Stimulated activated CD4-positive, alpha-beta T cell treated with anti-CD3 and anti-CD28 coated beads, Interleukin-2, amount 100 ng/mL, for 48 hours (primary cell): ENCODE results near the gene GSG1L.

ENCODE experiments used
- DNase-seq, 2 donors: peaks; one replicate each; pipeline ENCODE4 v3.0.0-alpha.2; 2020

The GSG1L gene

GRCh38 chr16:28090646-28091377 lies 27.3 kb upstream of the GSG1L start:
- no peak for DNase-seq

- no peak for DNase-seq
Observed at GRCh38 chr16:28089992-28090365, 26.5 kb upstream of the GSG1L start.

- no peak for DNase-seq
Observed at GRCh38 chr16:28089205-28089991, 25.9 kb upstream of the GSG1L start.

DNA sequence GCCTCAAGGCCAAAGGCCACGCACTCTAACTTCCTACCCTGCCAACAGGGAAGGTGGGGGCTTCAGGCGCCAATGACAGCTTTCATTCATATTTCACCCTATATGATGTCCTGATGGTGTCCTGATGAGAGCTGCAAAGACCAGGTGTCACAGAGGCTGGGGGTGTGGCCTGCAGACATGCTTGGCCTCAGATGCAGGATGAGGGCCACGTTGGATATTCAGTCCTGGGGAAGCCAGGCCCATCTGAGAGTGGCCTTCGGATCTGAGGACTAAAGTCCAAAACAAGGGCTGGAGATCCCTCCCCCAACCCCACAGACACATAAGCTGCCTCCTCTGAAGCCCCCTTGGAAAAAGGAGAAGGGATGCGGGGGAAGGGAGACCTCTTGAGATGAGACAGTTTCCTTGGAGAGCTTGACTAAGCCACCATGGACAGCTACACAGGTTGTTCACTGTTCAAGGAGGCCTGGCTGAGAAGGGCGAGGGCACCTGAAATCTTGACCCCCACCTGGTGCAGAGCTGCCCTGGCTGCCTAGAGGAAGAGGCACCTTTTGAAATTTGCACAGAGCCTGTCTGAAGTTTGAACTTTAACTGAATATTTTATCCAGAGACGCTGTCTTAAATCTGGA lies 24.3 kb upstream of the GSG1L start:
- no peak for DNase-seq

DNA sequence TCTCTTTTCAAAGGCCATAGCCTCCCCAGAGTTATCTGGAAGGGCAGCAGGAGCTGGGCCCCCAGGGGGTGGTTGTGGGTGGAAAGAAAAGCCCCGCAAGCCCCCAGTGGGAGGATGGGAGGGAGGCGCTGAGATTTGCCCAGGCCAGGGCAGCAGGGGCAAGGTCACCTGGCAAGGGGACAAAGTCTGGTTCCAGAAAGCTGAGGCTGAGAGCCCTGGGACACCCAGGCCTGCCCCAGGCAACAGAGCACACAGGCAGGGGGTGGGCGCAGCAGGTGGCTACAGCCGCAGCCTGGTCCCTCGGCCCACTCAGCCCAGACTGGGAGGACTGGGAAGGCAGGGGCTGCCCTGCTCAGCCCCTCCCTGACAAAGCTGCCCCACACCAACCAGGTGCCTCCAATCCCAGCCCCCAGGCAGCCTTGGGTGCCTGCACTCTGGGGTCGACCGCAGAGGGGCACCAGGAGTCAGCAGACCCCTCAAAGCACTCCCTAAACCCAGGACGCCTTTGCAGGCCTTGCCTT lies 23.7 kb upstream of the GSG1L start:
- no peak for DNase-seq

DNA sequence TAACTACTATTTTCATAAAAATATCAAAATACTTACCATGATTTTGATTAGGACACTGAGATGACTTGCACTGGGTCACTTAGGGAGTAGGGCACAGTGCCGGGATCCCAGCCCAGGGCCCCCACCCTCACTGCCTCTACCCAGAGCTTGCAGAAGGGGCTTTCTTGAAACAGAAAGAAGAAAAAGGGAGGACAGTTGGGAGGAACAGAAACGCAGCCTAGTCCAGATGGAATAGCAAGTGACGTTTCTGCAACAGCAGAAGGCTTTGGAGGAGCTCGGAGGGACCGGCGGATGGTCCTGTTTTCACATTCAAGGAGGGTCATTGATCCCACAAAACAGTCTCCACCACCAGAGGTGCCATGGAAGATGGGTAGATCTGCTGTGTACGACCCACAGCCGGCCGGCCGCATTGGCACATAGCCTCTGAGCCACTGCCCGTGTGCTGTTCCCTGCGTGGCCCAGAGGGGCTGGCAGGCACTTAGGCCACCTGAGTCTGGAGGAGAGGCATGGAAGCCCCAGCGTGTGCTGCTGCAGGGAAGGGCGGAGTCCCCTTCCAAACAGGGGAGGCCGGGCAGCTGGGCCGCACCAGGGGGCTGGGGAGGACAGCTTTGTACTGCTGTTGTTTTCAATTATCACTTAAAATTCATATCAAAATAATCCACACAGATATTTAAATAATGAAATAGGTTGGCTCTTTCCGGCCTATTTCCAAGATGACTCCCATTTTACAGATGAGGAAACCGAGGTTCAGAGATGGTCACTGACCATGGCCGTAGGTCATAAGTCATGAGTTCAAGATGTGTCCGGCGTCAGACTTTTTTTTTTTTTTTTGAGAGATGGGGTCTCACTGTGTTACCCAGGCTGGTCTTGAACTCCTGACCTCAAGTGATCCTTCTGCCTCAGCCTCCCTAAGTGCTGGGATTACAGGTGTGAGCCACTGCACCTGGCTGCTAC lies 22.9 kb upstream of the GSG1L start:
- no peak for DNase-seq

DNA sequence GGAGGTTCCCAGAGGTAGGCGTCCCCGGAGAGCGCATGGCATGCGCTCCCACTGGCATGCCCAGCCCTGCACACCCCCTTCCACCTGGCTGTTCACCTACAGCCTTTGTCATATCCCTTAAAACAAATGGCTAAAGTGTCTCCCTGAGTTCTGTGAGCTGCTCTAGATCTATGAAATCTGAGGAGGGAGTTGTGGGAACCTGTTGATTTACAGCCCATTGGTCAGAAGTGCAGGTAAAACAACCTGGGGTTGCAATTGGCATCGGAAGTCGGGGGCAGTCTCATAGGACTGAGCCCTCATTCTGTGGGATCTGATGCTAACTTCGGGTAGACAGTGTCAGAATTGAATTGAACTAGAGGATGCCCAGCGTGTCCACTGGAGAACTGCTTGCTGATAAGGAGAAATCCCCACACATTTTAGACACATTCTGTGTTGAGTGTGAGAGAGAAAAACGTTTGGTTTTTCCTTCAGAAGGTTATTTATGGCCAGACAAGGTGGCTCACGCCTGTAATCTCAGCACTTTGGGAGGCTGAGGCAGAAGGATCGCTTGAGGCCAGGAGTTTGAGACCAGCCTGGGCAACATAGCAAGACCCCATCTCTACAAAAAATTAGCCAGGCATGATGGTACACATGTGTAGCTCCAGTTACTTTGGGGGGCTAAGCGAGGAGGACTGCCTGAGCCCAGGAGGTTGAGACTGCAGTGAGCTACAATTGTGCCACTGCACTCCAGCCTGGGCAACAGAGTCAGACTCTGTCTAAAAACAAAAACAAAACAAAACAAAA lies 22.1 kb upstream of the GSG1L start:
- DNase-seq = no peak

GRCh38 chr16:28084209-28084608 lies 20.7 kb upstream of the GSG1L start:
- DNase-seq = no peak

DNA sequence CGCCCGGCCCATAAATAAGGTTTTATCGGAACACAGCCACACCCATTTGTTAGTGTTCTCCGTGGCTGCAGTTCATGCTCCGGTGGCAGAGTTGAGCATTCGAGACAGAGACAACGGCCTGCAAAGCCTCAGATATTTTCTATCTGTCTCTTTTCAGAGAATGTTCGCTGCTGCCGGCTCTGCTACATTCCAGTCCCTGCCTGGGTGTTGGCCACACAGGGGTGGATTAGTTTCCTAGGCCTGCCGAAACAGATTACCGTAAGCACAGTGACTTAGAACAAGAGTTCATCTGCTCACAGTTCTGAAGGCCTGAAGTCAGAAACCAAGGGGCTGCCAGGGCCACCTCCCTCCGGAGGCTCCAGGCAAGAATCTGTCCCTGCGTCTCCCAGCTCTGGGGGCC lies 19.1 kb upstream of the GSG1L start:
- DNase-seq = no peak

- DNase-seq = no peak
Observed at GRCh38 chr16:28081391-28081968, 18.0 kb upstream of the GSG1L start.

DNA sequence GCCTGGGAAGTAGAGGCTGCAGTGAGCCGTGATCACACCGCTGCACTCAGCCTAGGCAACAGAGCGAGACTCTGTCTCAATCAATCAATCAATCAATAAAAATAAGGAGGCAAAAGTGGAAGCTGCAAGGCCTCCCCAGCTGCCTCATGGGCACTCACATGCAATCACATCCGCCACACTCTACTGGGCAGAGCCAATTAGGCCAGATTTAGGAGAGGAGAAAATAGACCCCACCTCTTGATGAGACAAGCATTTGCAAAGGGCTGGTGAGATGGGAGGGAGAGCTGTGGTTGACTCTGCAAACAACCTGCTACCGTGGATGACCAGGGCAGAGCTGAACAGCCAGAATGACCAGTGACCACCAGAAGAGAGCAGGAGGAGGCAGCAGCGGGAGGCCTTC lies 14.7 kb upstream of the GSG1L start:
- no peak for DNase-seq

- no peak for DNase-seq
Observed at GRCh38 chr16:28073836-28074235, 10.3 kb upstream of the GSG1L start.

DNA sequence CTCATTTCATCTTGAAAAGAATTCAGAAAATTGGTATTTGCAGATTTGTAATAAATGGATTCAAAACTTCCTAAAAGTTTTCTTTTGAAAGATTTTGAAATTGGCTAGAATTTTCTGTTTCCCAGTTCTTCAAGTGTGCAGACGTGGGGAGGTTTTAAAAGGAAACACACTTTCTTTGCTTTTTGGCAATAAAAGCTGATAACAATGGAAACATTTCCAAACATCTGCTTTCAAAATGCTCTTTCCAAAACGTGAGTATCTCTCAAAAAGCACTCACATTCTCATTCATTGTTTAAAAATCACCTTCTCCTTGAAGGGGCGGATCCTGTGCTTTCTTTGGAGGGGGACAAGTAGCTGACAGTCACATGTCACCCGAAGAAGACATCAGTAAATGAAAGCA lies 8.6 kb upstream of the GSG1L start:
- DNase-seq = no peak

GRCh38 chr16:28069971-28070794 lies 6.7 kb upstream of the GSG1L start:
- DNase-seq = no peak

DNA sequence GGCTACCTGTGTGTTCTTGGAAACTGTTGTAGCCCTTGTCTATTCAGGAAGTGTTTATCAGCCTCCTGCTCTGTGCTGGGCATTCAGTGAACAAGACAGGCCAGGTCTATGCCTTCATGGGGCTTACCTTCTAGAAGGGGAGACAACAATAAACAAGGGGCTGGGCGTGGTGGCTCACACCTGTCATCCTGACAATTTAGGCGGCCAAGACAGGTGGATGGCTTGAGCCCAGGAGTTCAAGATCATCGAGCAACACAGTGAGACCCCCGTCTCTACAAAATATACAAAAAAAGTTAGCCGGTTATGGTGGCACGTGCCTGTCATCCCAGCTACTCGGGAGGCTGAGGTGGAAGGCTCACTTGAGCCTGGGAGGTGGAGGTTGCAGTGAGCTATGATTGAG lies 5.5 kb upstream of the GSG1L start:
- DNase-seq = no peak

- no peak for DNase-seq
Observed at GRCh38 chr16:28067604-28068379, 4.3 kb upstream of the GSG1L start.

GRCh38 chr16:28064706-28065249 lies 1.3 kb upstream of the GSG1L start:
- no peak for DNase-seq

GRCh38 chr16:28064150-28064549 lies 636 bp upstream of the GSG1L start:
- DNase-seq = no peak

DNA sequence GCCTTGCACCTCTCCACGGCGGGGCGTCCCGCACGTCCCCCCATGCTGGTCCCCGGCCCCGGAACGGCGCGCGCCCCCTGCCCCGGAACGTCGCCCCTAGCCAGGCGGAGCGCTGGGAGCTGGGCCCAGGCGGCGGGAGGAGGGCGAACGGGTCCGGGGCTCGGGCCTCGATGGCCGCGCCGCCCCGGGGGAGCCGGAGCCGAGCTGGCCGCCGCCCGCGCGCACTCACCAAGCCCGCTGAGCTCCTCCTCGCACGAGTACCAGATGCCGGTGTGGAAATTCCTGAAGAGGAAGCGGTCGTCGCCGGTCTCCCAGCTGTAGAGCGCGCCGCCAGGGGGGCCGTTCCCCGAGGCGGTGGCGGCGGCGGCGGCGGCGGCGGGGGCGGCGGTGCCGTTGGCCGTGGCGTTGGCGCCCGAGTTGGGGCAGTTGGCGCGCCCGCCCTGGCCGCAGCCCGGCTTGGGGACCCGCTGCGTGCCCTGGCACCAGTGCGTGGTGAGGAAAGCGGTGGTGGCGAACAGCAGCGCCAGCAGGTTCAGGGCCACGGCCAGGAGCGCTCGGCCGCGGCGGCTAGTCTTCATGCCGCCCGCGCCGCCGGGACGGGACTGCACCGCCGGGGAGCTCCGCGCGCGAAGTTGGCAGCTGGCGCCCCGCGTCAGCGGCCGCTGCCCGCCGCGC lies 530 bp downstream of the GSG1L start:
- DNase-seq = no peak
